Right lobe of liver (tissue), 4 donors: Measurements from ENCODE around the gene LRMDA.

Source experiments
- POLR2A ChIP-seq: fragments of 450-650 bp; IDR thresholded peaks from one replicate; pipeline ENCODE4 v1.6.1; 2017; ENCODE audit warnings: antibody characterized with exemption, mild to moderate bottlenecking
- TF ChIP-seq, protein P1 (sequence below), 4 donors: fragments of 200-600 bp in 3 of 4; fragments of 450-650 bp in 1 of 4; IDR thresholded peaks; one replicate each; pipeline versions ENCODE4 v1.5.1 to v1.8.0; 2016 to 2022; ENCODE audit warnings: antibody characterized with exemption in 4 of 4, mild to moderate bottlenecking in 2 of 4
- donor health status: DM: no; HTN: no; CAD: no.
- donor health status: DM: no; HTN: no; CAD: no.
- donor health status: DM: no; HTN: yes; CAD: no.

DNA sequence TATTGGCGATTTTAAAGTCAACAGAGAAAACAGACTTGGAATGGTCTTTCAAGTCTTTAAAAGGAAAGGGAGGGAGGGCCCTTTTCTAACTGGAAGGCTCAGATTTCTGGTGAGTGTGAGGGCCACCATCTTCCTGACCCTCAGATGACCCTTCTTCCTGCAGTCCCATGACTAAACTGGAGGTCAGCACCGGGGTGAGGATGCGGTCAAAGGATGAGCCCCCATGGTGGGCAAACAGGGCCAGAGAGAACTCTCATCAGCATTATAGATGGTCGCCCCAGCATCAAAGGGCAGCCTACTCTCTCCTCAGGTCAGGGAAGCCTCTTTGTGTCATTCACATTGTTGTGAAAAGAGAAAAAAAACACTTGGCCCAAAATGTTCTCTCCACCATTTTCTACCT, 219.2 kb downstream of the LRMDA start:
- TF ChIP-seq, protein P1, sequence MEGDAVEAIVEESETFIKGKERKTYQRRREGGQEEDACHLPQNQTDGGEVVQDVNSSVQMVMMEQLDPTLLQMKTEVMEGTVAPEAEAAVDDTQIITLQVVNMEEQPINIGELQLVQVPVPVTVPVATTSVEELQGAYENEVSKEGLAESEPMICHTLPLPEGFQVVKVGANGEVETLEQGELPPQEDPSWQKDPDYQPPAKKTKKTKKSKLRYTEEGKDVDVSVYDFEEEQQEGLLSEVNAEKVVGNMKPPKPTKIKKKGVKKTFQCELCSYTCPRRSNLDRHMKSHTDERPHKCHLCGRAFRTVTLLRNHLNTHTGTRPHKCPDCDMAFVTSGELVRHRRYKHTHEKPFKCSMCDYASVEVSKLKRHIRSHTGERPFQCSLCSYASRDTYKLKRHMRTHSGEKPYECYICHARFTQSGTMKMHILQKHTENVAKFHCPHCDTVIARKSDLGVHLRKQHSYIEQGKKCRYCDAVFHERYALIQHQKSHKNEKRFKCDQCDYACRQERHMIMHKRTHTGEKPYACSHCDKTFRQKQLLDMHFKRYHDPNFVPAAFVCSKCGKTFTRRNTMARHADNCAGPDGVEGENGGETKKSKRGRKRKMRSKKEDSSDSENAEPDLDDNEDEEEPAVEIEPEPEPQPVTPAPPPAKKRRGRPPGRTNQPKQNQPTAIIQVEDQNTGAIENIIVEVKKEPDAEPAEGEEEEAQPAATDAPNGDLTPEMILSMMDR (IDR thresholded peaks at IDR 0.05), result no peak
- TF ChIP-seq POLR2A, result no peak
